ENCODE results near the gene SRGAP1. TPM values are rescaled to one million over a fixed set of nuclear protein-coding genes. Genes with fewer than 3 reads are reported as not detected.
A peak's percentile ranks its signal among the peaks of the same experiment; 100 is the strongest.
"Not testable (repeated sequence)": the region's sequence is repeated elsewhere in the genome, so short reads cannot be mapped to it uniquely, and the experiment has no call there.

The SRGAP1 gene
- polyA plus RNA-seq, 10 donors: 4.7 to 8.5 (median 6.8) TPM

DNA sequence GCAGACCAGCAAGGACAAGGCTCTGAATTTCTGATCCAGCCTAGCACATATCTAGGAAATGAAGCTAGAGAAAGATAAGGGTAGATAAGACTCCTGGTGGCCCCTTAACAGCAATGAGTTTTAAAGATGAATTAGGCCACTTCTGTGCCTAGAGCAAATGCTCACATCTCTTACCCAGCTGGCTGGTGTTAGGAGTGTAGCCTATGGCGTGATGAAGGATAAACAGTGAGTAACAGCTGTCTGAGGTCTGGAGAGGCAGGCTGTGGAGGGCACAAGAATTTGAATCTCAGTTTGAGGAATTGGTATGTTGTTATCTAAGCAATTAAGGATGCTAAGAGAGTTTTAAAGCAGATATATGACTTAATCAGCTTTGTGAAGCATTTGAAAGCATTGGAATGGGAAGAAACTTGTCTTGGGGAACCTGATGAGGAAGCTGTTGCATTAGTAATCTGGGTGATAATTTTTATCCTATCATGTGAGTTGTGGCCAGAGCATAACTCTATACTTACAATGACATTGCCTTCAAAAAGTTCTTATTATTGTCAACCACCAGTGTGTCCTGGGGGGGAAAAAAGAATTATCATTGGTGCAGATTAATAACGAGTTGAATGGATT lies 161.8 kb downstream of the SRGAP1 start:
- DNase-seq: peak in 1 of 3 donors; percentile 43

DNA sequence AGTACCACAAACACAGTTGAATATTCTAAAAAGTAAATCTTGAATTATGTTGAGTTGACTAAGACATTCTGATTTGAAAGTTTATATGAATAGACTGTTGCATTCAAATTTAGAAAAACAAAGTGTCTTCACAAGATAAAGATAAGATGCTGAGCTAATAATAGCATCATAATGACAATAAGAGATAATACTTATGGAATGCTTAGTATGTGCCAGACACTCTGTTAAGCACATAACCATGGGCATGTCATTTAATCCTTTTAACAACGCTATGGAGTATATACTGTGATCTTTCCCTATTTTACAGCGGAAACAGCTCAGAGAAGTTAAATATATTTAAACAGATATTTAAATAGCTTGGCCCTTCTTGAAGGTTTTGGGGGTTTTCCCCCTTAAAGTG lies 163.4 kb downstream of the SRGAP1 start:
- DNase-seq: no peak

DNA sequence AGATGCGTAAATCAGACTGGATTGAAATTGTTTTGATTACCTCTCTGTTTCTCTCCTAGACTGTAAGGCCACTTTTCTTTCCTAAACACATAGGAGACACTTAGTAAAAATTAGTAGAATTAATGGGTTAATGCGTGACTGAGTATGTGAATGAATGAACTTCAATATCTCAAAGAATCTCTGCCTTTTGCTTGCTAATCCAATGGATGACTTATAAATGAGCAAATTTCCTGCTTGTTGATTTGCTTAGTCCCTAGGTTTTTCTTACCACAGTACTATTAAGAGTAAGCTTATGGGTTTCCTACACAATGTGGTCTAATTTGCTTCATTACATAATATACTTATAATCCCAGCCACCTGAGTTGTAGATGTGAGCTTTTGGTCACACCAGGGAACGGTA lies 164.1 kb downstream of the SRGAP1 start:
- no peak for DNase-seq

DNA sequence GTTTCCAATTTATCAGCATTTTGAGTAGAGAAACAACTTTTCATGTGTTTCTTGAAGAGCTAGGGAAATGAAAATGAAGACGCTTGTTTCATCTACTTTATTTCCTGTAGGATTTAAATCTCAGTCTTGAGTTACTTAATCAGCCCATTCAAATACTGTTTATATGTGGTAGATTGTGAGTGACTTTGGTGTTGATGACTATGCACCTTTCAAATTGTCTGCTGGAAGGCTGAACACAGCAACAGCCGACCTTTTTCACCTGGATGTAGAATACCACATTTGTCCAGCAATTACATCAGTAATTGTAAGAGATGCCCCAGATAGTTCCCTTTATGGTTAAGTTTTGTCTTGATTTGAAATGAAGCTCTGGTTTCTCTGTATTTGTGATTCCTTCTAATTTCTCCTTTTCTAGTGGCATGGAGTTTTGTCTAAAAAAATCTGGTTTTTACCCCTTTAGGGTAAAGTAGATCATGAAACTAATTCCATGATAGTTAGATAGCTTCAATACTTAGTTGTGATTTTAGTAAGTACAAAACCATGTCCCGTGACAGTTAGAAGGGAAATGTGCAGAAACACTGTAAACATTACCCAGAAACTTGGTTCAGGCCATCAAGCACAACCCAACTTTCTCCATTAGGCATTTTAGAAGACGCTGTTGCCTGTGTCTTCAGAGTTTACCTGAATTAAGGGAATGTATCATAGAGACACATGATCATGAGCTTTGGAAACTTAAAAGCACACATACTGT lies 165.0 kb downstream of the SRGAP1 start:
- DNase-seq: no peak

DNA sequence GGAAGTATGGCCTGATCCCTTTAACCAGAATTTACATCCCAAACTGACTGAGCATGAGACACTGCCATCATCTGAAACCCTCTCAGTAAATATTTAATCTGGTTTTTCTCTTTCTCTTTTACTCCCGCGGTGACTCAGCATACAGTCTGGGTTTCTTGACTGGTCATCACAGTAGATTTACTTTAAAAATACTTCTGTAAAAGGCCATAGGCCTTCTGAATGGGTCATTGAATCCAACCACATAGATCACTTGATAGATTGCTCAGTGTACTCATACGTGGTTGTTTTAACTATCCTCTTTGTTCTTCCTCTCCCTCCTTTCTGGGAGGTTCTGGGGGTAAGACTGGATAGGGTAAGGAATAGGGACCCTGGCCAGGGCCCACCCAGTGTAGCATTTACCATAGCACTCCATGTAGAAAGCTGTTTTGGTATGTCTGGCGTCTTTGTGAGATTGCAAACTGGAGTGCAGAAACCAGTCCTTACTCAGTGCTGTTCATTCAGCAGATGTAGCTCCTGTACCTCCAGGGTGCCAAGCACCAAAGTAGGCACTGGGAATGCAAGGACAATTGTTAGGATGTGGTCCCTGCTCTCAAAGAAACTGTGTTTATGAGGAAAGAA lies 165.7 kb downstream of the SRGAP1 start:
- DNase-seq: peak in 1 of 3 donors; percentile 33

DNA sequence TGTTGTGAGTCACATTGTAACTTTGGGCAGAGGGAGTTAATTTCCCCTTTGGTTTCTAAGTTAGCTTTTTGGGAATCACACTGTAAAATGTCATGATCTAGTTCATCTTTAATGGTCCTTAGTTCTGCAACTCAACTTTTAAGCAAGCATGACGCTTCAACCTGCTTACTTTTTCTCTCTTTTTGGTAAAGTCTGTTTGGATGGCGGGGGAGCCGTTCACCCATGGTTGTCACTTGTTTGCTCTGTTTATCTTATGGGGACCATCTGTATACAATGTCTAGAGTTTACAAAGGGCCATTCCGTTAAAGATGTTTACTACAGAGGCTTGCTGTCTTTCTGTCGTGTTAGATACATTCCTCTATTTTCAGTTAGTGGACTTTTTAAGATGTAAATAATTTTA lies 172.0 kb downstream of the SRGAP1 start:
- DNase-seq: no peak

DNA sequence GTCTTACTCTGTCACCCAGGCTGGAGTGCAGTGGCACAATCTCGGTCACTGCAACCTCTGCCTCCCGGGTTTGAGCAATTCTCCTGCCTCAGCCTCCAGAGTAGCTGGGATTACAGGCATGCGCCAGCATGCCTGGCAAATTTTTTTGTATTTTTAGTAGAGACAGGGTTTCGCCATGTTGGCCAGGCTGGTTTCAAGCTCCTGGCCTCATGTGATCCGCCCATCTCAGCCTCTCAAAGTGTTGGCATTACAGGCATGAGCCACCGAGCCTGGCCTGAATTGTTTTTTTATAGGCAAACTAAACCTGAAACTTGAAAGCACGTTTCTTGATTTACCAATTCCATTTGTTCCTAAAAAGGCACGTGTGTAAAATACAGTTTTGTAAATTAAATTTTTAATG lies 173.6 kb downstream of the SRGAP1 start:
- DNase-seq: not testable (repeated sequence)

DNA sequence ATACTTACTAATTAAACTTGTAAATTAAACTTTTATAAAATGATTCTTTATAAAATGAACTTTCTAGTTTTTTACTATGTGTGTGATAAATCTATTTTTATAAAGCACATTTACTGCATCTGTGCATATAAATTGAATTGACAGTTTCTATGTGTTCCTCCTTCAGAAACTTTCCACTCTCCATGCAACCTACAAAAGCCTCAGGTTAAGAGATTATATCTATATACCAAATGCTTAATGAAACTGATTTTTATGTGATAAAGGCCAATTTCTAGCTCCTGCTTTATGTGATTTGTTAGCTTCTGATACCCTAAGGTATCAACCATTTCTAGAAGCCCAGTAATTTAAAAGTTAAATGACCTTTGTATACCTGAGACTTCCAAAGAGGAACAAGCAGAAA lies 174.0 kb downstream of the SRGAP1 start:
- no peak for DNase-seq

DNA sequence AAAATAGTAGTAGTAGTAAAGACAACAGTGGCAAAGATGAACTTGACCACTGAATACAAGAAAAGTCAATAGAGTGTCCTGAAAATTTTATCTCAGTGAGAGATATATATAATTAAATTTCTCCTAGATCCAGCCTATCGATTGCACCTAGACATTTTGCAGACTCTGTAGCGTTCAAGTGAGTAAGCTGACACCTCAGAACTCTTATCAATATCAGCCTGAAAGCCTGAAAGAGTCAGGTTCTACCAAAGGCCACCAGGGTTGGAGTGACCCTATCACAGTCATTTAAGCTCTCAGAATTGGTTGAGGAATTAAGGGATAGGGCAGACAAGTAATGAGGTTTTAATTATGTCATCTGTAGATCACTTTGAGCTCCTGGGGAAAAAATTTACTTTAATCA lies 174.6 kb downstream of the SRGAP1 start:
- no peak for DNase-seq

DNA sequence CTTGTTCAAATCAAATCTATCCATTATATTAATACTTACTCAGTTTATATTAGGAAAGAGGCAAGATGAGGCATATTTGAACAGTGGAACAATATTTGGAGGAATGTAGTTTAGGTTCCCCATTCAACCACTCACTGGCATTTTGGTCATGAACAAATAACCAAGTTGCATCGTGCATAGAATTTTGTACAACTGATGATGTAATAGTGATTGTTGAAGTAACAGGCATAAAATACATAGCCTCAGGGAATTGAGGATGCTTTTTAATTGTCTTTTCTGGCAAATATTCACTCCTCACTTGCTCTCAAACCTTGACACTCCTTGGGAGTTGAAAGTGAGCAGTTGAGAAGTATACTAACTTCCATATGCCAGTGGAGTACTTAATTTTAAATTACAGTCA lies 175.2 kb downstream of the SRGAP1 start:
- DNase-seq: no peak

DNA sequence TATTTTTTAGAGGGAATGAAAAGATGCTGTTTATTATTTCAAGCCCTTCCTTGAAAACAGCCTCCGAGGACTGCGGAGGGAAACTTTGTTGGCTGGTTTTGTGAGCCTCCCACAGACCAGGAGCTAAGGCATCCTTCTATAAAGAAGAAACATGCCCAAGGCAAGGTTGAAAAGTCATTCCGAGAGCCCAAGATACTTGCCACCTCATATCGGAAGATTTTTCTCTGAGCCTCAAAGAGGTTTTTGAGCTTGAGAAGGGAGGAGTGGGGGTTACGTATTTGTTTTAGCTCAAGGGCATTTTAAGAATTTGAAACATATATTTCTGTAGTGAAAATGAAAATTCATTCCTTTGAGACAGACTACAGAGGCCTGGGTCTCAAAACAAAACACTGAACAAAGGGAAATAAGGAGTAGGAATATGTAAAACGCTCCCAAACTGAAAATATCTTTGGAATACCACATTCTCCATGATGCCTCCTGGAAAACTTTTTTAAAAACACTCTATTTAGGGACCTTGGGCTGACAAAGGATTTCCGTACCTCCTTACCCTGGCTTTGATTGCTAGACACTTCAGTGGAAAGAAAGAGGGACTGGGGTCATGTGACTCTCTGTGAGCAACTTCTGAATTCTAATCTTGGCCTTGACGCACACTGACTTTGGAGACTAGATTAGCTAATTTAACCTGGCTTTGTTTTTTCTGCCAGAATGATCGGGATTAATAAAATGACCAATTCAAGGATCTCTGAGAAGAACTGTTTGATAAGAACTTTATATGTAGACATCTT lies 180.9 kb downstream of the SRGAP1 start:
- no peak for DNase-seq

DNA sequence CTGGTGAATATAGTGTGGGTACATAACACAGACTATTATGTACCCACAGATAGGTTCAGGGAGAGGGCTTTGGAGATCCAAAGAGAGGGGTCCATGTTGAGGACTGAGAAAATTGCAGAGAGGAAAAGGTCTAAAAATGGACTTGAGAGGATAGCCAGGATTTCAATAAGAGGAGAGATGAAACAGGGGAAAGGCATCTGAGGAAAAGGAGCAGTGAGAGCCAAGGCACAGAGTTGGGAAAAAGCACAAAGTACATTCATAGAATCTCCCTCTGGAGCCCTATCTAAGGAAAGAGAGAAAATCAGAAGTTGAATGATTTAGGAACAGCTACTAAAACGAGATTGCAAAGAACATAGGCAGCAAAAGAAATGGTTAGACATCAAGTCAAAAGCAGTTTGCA lies 182.8 kb downstream of the SRGAP1 start:
- no peak for DNase-seq

DNA sequence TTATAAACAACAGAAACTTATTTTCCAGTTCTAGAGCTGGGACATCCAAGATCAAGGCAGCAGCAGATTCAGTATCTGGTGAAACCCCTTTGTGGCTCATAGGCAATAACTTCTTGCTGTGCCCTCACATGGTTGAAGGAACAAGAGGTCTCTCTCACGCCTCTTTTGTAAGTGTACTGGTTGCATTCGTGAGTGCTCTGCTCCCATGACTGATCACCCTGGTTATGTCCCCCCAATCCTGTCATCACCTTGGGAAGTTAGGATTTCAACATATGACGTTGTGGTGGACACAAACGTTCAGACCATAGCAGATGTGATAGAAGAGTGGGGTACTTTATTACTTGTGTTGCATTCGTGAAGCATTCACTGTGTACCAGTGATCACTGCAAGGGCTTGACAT lies 184.0 kb downstream of the SRGAP1 start:
- no peak for DNase-seq

DNA sequence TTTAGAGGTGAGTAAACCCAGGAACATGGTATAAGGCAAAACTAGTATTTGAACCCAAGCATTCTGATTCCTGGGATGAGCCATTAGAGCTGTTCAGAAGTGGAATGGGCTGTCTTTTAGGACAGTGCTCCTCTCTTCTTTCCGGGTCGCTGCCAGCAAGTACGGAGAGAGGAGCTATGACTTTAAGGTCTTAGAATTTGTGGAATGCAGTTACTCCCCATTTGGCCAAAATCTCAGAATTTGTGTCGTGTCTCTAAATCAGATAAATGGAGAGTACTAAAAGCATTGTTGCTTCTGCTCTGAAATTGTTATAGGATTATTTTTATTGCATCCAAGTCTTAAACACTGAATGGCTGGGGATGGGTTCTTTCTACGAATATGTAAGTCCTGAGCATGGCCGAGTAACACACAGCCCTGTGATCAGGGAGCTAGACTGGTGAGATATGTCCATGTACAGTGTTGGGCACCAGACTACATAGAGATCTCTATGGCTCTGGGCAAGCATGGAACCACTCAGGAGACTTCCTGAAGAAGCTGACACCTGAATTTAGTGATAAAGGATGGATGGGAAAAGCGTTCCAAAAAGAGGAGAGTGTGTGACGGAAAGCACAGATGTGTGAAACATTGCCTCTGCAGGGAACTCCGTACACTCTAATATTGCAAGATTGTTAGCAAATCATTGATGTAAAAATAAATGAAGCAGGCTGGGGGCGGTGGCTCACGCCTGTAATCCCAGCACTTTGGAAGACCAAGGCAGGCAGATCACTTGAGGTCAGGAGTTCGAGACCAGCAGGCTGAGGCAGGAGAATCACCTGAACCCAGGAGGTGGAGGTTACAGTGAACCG lies 184.7 kb downstream of the SRGAP1 start:
- peak in 2 of 3 donors; percentile 53 to 59 for DNase-seq

DNA sequence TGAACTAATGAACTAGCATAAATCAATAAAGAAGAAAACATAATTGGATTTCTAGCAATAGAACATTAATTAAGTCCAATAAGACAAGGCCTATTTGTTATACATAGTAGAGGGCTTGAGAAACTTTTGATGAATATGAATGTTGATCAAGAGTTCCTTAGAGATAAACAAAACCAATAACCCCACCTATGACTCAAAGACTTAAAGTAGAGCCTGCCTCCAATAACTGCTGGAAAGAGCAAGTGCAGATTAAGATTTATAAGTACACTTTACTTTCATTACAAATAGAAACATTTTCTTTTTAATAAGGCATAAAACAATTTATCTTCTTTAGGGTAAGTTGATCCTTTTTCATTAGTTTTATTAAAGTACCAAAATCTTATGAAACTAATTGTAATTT lies 185.7 kb downstream of the SRGAP1 start:
- no peak for DNase-seq

DNA sequence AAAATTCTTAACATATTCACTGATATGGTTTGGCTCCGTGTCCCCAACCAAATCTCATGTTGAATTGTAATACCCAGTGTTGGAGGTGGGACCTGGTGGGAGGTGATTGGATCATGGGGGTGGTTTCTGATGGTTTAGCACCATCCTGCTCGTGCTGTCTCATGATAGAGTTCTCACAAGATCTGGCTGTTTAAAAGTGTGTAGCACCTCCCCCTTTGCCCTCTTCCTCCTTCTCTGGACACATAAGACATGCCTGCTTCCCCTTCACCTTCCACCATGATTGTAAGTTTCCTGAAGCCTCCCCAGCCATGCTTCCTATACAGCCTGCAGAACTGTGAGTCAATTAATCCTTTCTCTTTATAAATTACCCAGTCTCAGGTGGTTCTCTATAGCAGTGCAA lies 189.6 kb downstream of the SRGAP1 start:
- DNase-seq: not testable (repeated sequence)

DNA sequence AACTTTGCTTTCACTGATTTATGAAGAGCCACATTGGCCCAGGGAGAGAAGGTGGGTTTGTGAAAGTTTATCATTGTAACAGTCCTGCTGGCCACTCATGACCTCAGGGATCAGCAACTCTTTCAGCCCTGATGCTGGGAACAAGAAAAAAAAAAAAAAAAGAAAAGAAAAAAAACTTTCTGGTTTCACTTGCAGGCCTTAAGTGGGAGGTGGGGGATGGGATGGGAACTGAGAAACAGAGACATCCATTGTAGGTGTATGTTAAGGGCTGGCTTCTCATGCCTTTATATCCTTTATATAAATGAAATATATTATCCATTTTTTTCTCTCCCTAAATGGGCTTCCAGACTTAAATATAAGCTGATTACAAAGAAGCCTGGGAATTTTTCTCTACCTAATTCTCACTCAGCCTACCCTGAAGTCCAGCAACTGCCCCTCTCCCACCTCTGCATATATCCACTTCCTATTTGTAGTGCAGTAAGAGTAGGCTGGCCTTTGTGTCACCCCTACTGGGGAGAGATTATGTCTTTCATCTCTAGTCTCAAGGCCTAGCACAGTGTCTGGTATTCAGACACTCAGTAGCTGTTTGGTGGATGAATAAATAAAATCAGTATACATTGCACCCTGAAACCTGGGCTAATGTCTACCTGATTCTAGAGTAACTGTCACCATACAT lies 190.5 kb downstream of the SRGAP1 start:
- no peak for DNase-seq

DNA sequence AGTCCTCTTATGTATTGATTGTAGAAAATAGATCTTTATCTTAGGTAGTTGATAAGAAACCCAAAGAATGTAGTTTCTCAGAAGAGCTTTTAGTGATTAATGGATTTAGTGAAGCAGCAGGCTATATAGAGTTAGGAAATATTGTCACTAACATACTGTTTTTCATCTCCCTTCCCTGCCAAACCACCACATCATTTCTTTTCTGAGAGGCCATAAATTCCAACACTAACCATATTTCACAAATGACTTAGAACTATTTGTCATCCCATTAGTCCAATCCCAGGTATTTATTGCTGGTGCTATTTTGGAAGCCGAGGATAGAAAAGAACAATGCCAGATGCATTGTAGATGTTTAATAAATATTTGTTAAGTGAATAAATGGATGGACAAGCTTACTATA lies 191.9 kb downstream of the SRGAP1 start:
- no peak for DNase-seq

DNA sequence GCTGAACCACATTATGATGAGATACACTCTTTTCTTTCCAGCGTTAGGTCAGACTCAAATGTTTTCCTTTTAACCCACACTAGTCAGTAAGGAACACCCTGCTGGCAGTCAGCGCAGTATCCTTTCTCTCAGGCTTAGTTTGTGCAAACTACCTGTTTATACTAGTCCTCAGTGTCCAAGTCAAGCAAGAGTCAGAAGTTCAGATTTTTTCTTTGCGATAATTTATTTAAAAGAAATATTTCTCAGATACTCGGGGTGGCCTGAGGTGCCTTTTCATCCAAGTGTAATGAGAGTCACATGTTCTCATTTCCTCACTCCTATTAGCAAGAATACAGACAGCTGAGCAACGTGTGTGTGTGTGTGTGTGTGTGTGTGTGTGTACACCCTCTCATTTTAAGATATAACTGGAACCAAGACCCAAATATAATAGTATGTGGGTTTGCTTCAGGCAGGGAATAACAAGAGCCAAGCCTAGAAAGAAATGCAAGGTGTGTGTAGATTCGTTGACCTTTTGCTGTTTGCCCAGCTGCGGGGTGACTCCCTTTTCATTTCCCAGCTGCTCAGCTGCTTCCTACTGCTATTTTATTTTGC lies 194.9 kb downstream of the SRGAP1 start:
- peak; percentile 33 to 63 (median 38) for DNase-seq

DNA sequence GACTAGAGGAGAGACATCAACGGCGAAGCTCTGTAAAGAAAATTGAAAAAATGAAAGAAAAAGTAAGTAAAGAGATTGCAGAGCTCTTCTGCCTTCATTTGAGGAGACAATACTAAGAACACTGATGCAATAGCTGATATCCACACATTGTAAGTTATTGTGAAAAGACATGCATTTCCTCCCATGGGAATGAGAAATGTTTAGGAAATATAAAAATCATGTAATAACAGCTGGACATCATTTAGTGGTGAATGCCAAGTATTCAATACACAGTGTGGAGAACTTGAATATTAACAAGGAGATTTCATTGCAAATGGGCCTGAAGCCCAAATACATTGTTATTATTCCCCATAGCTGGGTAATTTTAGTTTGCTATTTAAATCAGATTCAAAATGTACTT lies 198.4 kb downstream of the SRGAP1 start:
- peak; percentile 77 to 93 (median 80) for DNase-seq
